K562 (cell line): Measurements from ENCODE around the gene ZBTB16. TPM values are rescaled to one million over a fixed set of nuclear protein-coding genes. Genes with fewer than 3 reads are reported as not detected.

Source experiments
- GABPB1 ChIP-seq: sonication (generic); formaldehyde crosslinking; IDR thresholded peaks from 2 replicates; pipeline ENCODE4 v1.8.0; 2022; ENCODE audit warnings: mild to moderate bottlenecking, missing genetic modification reagents
- MGA ChIP-seq: fragments of 450-650 bp; IDR thresholded peaks from 2 replicates; pipeline ENCODE4 v1.6.1; 2016; ENCODE audit warnings: mild to moderate bottlenecking, moderate library complexity
- SUPT5H ChIP-seq: fragments of 450-650 bp; IDR thresholded peaks from 2 replicates; pipeline ENCODE4 v1.6.1; 2016
- polyA plus RNA-seq, 8 experiments: library from polyadenylated mRNA; depleted of rRNA in 4 of 8; stranded (reverse) in 5 of 8; unstranded in 3 of 8; fragments of >200 nt; fragmentation: Nextera tagmentation in 2 of 8; fragmentation: Illumina TruSeq in 1 of 8; extraction: Ambion mirVana in 2 of 8; extraction: Trizol in 1 of 8; gene quantifications; 2 replicates each; pipeline versions ENCODE4 v1.2.1 to v1.2.3, GENCODE V29; 2011 to 2014; ENCODE audit warnings: inconsistent platforms in 1 of 8, missing spikeins in 1 of 8
- total RNA-seq, 7 experiments: library from RNA; depleted of rRNA in 6 of 7; stranded (reverse); fragments of >200 nt in 6 of 7; fragmentation: Illumina TruSeq in 2 of 7; extraction: Trizol in 2 of 7; gene quantifications; 2 replicates each; pipeline versions ENCODE4 v1.2.1 to v1.2.3, GENCODE V29; 2011 to 2021; ENCODE audit warnings: low replicate concordance in 1 of 7

Gene ZBTB16
- total and polyA plus RNA-seq, 9 of the 15 experiments (the other 6 are each of a cell fraction or from before 2014, with no cell fraction given): 0.06 to 0.40 (median 0.24) TPM; not detected in 4

DNA sequence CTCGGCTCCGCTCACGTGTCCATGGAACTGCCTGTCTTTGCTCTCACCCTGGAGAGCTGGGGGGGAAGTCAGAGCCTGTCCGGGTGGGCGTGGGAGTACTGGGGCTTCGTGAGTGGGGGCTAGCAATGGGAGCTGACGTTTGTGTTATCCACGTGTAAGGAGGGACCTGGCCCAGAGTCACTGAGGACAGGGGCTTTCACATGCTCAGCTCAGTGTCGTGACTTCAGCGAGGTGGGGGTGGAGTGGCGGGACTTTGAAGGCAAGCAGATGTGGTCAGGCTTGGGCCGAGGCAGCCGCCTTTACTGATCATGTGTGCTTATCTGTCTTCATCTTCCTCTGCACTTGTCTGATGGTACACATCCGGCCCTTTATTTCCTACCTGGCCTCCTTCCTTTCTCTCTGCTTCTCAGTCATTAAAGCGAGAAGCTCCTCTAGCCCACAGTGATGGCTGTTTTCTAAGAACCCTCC lies 123.6 kb downstream of the ZBTB16 start (continued):
- TF ChIP-seq MGA (peak; percentile 34), GABPB1 (CRISPR knock-in tag) (no peak), SUPT5H (no peak)
